HG02884 (cell line): Measurements from ENCODE around the gene MEPCE.
A peak's percentile ranks its signal among the peaks of the same experiment; 100 is the strongest.
"Not testable (repeated sequence)": the region's sequence is repeated elsewhere in the genome, so short reads cannot be mapped to it uniquely, and the experiment has no call there.

ENCODE experiments used
- ATAC-seq: cut with Tn5 transposase; IDR thresholded peaks from one replicate; pipeline ENCODE4 v1.9.1; 2021; ENCODE audit warnings: mild to moderate bottlenecking, moderate library complexity; ENCODE audit not compliant: unreplicated experiment

The MEPCE gene, protein sequence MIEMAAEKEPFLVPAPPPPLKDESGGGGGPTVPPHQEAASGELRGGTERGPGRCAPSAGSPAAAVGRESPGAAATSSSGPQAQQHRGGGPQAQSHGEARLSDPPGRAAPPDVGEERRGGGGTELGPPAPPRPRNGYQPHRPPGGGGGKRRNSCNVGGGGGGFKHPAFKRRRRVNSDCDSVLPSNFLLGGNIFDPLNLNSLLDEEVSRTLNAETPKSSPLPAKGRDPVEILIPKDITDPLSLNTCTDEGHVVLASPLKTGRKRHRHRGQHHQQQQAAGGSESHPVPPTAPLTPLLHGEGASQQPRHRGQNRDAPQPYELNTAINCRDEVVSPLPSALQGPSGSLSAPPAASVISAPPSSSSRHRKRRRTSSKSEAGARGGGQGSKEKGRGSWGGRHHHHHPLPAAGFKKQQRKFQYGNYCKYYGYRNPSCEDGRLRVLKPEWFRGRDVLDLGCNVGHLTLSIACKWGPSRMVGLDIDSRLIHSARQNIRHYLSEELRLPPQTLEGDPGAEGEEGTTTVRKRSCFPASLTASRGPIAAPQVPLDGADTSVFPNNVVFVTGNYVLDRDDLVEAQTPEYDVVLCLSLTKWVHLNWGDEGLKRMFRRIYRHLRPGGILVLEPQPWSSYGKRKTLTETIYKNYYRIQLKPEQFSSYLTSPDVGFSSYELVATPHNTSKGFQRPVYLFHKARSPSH

DNA sequence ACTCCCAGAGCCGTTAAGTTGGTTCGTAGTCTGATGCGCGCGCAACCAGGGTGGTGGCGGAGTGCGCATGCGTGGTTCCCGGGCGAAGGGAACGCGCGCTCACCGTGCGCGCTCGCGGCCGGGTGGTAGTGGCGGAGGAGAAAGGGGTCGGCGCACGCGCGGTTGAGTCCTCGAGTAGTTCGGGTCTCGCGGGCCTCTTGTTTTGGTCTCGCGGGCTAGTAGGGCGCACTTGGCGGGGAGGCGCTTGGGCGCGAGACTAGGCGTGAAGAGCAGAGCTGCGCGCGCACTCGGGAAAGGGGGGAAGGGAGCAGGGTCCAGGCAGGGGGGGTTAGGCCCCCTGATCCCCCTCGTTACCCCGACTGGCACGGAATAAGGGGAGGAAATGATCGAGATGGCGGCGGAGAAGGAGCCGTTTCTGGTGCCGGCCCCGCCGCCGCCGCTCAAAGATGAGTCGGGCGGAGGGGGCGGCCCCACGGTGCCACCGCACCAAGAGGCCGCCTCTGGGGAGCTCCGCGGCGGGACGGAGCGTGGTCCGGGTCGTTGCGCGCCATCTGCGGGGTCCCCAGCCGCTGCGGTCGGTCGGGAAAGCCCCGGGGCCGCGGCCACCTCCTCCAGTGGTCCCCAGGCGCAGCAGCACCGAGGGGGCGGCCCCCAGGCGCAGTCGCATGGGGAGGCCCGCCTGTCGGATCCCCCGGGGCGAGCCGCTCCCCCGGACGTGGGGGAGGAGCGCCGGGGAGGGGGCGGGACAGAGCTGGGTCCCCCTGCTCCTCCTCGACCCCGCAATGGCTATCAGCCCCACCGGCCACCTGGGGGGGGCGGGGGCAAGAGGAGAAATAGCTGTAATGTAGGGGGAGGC is at the start of gene MEPCE:
TSS of gene MEPCE (plus strand) at position 195 of the 856 bp plus-strand sequence. CDS start at position 383, 188 bp downstream.
- peak; percentile 34 for ATAC-seq

DNA sequence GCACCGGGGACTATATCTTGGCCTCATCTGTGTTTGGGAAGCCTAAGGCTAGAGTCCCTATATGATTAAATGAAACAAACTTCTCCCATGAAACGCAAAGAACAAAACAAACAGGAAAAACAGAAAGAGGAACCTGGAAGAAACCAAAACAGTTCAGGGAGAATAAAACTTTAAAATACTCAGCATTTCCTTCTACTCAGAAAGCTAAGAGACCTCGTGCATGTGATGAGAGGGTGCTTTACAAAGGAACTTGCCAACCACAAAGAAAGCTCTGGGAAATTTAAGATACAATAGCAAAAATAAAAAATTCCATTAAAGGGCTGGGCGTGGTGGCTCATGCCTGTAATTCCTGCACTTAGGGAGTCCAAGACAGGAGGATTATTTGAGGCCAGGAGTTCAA is 49.4 kb upstream of the MEPCE start:
- ATAC-seq = no peak

DNA sequence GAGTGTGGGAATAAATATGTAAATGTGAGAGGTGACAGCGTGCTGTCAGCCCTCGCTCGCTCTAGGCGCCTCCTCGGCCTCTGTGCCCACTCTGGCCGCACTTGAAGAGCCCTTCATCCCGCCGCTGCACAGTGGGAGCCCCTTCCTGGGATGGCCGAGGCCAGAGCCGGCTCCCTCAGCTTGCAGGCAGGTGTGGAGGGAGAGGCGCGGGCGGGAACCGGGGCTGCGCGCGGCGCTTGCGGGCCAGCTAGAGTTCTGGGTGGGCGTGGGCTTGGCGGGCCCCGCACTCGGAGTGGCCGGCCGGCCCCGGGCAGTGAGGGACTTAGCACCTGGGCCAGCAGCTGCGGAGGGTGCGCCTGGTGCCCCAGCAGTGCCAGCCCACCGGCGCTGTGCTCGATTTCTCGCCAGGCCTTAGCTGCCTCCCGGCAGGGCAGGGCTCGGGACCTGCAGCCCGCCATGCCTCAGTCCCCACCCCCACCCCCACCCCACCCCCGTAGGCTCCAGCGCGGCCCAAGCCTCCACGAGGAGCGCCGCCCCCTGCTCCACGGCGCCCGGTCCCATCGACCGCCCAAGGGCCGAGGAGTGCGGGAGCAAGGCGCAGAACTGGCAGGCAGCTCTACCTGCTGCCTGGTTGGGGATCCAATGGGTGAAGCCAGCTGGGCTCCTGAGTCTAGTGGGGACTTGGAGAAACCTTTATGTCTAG is 47.9 kb upstream of the MEPCE start:
- not testable (repeated sequence) for ATAC-seq

DNA sequence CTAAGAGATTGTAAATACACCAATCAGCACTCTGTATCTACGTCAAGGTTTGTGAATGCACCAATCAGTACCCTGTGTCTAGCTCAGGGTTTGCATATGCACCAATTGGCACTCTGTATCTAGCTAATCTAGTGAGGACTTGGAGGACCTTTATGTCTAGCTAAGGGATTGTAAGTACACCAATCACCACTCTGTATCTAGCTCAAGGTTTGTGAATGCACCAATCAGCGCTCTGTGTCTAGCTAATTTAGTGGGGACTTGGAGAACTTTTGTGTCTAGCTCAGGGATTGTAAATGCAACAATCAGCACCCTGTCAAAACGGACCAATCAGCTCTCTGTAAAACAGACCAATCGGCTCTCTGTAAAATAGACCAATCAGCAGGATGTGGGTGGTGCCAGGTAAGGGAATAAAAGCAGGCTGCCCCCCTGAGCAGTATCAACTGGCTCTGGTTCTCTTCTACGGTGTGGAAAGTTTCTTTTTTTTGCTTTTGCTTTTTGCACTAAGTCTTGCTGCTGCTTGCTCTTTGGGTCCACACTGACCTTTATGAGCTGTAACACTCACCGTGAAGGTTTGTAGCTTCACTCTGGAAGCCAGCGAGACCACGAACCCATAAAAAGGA is 47.3 kb upstream of the MEPCE start:
- ATAC-seq = not testable (repeated sequence)

DNA sequence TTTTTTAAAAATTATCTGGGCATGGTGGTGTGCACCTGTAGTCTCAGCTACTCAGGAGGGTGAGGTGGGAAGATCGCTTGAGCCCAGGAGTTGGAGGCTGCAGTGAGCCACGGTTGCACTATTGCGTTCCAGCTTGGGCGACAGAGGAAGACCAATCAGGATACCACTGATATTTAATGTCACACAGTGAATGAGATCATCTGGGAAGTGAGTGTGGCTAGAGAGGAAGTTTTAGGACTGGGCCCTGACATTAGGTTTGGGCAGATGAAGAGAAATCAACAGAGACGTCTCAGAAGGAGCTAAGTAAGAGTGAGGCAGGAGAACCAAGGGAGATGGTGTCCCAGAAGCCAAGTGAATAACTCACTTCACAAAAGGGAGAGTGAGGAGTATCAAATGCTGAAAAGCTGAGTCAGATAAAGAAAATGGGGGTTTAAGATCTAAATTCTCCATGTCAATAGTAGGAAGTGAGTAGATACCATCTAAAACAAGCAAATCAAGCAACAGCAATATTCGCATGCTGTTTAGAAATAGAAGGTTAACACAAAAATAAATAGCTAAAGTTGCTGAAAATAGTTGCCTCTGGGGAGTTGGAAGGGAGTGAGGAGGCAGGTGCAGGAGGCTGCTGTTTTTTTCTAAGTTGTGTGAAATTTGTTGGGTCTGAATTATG is 44.9 kb upstream of the MEPCE start:
- no peak for ATAC-seq

DNA sequence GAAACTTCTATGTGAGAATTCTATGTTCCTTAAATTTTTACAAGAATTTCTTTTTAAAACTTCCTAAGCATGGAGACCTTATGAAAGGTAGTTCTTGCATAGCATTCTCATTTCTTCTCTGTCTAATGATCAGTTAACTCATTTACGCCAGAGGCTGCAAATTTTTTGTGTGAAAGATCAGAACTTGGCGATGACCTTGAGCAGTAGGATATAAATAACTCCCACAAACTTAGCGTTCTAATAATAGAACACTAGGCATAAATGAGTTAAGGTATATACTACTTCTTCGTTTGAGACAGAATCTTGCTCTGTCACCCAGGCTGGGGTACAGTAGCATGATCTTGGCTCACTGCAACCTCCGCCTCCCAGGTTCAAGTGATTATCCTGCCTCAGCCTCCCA is 42.7 kb upstream of the MEPCE start:
- ATAC-seq = no peak

DNA sequence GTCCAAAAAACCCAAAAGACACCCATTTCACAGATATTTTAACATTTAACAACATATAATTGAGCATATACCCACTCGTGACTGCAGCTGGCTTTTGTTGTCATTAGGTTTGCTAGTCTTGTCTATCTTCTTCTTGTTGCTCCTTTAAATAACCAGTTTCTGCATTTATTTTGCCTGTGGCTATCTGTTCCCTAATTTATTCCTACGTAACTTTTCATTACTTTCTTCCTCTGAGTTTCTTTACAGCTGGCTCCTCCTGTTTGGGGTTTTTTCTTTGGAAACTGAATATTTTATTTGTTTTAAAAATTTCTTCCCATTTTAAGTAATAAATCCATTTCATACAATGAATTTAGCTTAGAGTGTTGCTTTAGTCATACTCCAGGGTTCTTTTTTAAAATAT is 41.9 kb upstream of the MEPCE start:
- no peak for ATAC-seq

DNA sequence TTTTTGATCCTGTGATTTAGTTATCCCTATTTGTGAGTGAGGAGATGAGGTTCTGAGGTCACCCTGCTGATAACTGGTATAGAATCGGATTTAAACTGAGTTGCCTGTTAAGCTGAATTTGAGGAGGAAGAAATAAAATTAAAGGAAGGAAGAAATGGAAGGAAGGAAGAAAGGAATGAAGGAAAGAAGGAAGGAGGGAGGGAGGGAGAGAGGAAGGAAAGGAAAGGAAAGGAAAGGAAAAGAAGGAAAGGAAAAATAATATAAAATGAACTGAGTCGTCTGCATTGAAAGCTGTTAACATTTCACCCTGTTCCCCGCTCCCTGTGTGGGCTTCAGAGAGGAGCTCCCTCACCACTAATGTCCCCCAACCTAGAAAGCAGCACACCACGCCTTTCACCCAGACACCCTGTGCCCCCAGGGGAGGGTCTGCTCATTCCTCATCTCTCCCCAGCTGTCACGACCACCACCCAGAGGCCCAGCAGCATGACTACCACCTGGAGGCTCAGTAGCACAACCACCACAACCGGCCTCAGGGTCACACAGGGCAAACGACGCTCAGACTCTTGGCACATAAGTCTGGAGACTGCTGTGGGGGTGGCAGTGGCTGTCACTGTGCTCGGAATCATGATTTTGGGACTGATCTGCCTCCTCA is 40.1 kb upstream of the MEPCE start:
- ATAC-seq = no peak

DNA sequence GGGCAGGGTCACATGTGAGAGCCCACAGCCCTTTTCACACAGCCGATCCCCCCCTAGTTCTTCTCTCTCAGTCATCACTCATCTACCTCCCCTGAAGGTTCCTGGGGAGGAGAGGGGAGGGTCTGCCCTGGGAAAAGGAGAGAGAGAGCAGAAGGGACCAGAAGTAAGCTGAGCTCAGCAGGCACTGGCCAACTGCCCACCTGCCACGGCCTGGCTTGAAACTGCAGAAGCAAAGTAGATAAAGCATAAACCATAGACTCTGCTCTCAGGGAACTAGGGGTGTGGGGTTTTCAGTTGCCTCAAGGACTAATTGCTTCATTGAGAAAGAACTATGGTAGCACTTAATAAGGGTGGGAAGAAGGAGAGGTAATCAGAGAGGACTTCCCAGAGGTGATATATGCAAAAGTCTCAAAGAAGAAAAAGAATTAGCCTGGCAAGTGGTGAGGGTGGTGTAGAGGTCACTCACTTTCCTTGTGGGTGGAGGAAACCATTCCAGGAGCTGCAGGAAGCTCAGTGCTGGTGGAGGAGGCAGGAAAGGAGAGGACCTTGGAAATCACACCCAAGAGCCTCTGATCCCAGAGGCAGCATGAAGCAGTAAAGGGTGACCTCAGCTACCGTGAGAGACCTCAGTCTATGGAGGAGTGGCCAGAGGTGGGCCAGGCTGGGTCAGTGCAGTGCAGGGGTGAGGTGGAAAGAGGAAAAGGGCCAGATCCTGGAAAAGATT is 39.2 kb upstream of the MEPCE start:
- ATAC-seq = no peak

DNA sequence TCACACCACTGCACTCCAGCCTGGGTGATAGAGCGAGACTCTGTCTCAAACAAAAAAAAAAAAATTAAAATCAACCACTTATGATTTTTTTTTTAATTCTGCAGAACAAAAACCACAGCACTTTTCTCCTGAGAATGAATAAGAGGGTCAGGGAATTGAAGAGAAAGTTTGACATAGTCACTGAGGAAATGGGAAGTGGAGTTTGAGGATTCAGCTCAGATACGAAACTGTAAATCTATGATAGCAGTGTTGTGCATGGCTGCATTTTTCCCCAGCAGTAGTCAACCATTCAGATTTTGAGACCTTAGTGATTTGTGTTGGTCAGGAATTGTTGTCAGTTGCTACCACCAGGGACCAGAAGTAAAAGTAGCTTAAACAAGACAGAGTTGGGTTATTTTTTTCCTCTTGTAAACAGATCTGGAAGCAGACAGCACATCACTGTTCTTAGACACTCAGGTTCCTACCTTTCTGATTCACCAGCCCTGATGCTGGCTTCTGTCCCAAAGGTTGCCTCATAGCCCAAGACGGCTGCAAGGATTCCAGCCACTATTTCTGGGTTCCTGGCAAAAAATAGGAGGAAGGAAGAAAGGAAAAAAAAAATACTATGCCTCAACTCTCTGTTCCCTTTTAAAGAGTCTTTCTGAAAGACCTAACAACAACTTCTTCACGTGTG is 36.3 kb upstream of the MEPCE start:
- no peak for ATAC-seq

DNA sequence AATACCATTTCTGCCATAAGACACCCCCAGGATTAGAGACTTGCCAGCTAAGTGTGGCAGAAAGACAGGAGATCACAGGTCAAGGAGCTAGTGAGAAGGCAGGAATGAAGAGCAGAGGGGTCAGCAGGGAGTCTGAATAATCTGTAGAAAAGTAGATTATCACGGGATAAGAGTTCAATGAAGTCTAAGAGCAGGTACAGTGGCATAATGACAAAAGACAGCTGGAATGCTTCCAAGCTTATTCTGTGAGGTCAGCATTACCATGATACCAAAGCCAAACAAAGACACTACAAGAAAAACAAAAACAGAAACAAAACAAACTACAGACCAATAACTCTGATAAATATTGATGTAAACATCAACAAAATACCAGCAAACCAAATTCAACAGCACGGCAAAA is 35.6 kb upstream of the MEPCE start:
- ATAC-seq = no peak

DNA sequence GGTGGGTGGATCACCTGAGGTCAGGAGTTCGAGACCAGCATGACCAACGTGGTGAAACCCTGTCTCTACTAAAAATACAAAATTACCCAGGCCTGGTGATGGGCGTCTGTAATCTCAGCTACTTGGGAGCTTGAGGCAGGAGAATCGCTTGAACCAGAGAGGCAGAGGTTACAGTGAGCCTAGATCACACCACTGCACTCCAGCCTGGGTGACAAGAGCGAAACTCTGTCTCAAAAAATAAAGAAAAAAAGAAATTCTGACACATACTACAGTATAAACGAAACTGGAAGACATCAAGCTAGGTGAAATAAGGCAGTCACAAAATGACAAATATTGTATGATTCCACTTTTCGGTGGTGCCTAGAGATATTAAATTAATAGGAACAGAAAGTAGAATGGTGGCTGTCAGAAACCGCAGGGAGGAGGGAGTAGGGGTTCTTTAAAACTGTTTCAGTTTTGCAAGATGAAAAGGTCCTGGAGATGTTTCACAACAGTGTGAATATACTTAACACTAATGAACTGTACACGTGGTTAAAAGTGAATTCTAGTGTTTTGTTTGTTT is 33.1 kb upstream of the MEPCE start:
- peak; percentile 85 for ATAC-seq

DNA sequence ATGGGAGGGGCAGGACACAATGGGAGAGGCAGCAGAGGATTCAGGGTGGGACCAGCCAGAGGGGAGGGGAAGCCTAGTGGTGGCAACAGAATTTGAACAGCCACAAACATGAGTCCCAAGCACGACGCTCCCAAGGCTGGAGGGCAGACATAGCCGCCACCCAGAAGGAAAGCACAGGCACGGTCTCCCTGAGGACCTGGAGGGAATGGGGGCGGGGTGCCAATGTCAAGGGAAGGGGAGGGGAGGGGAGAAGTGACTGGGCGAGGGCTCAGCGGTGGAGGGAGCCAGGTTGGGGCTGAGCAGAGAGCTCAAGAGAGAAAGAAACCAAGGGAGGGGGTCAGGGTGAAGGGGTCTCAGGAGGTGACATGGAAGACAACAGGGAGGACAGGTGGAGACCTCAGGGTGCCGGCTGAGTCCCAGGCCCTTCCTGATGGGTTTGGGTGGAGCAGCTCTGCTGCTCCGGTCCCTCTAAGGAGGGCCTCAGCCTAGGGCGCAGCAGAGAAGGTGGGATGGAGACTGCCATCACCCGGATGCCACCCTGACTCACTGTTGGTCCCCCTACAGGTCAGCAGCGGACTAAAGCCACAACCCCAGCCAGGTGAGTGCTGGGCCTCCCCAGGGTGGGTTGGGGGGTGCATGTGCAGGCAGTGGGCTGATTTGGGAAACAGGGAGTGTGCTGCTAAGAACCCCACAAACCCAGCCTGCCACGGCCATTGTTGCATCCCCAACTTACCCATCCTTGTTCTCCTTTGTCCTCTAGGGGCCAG is 32.1 kb upstream of the MEPCE start:
- ATAC-seq = no peak

DNA sequence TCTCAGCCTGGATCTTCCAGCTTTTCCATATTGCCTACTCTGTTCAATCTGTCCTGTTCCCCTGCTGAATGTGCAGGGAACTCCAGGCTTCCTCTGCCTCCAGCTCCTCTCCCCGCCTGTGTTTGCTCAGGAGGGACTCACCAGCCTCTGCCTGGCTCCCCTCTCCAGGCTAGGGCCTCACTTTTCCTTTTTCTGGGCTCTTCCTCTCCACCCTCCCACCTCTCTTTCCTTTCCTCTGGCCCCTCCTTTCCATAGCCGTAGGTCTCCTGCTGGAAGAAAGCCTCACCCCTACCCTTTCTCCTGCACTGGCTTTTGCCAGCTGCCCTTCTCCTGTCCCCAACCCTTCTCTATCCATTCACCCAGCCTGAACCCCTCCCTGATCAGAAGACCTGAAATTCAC is 31.4 kb upstream of the MEPCE start:
- ATAC-seq = no peak

DNA sequence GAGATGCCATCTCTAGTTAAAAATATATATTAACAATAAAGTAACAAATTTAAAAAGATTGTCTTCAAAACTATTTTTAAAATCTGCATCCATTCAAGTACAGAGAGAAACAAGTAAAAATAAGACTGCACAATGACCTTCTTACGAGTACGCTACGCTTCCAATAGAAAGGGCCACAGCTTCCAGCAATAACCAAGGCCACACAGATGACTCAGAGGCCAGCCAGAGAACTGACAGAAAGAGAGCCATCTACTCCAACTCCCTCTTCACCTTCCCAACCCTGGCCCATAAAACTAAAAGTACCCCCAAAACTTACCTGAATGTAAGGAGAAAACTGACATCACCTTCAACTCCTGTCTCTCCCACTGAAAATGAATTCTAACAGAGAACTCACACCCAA is 29.6 kb upstream of the MEPCE start:
- no peak for ATAC-seq

DNA sequence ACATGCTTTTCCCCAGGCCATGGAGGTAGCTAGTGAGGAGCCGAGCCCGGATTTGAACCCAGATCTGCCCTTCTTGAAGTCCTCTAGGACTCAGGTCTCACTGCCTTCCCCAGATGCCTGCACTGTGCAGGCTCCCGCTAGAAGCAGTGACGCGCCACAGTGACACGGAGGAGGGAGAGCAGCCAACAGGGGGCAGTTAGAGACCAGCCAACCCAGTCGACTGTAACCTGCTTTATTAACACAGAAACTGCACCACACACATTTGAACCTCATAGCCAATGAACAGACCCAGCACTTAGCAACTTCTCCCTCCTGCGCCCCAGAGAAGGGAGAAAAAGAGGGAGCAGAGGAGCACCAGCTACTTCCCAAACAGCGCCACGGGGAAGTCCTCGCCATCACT is 29.0 kb upstream of the MEPCE start:
- no peak for ATAC-seq

DNA sequence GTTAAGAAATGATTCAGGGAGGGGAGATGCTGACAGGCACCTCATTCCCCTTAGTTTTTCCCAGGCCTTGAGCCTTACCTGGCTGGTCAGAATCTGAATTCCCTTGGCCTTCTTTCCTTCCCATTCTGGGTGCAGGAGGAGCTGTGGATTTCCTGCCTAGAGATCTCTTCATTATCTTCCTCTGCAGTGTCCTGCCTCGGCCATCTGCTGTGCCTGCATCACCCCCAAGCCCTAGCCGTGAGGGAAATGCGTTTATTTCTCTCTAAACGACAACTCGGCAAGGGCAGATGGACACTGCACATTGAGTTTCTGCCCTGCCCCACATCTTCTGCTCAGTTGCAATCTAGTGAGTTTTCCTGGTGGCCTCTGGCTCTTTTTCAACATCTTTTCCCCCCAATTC is 27.8 kb upstream of the MEPCE start:
- no peak for ATAC-seq
